ENCODE data around the gene FOXN4. TPM values are rescaled to one million over a fixed set of nuclear protein-coding genes. Genes with fewer than 3 reads are reported as not detected.

The FOXN4 gene
- total RNA-seq, 1 donor from 2014 or later = not detected

- TF ChIP-seq, protein P1, sequence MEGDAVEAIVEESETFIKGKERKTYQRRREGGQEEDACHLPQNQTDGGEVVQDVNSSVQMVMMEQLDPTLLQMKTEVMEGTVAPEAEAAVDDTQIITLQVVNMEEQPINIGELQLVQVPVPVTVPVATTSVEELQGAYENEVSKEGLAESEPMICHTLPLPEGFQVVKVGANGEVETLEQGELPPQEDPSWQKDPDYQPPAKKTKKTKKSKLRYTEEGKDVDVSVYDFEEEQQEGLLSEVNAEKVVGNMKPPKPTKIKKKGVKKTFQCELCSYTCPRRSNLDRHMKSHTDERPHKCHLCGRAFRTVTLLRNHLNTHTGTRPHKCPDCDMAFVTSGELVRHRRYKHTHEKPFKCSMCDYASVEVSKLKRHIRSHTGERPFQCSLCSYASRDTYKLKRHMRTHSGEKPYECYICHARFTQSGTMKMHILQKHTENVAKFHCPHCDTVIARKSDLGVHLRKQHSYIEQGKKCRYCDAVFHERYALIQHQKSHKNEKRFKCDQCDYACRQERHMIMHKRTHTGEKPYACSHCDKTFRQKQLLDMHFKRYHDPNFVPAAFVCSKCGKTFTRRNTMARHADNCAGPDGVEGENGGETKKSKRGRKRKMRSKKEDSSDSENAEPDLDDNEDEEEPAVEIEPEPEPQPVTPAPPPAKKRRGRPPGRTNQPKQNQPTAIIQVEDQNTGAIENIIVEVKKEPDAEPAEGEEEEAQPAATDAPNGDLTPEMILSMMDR (IDR thresholded peaks at IDR 0.05; ENCODE audit: unreplicated experiment) = no peak
- Mint-ChIP-seq H3K4me1 (peaks cover 4% of the 10 kb centered on the region), H3K27me3 (ENCODE audit: low read depth) (peaks cover 29% of the 10 kb centered on the region), H3K36me3 (no peaks in the 10 kb centered on the region), H3K9me3 (no peaks in the 10 kb centered on the region), H3K4me3 (peak overlapping the region; percentile 49), H3K27ac (no peak overlapping the region)
- DNase-seq (ENCODE audit: low spot score in 2 of 2, unreplicated experiment in 2 of 2) = no peak
These were observed 18.0 kb downstream of the FOXN4 start for GRCh38 chr12:109291117-109291516.

- peaks cover 22% of the 10 kb centered on the region for H3K27me3 Mint-ChIP-seq (ENCODE audit: low read depth)
- TF ChIP-seq, protein P1 (IDR thresholded peaks at IDR 0.05; ENCODE audit: unreplicated experiment) = no peak
These were observed 19.0 kb downstream of the FOXN4 start for GRCh38 chr12:109290061-109290460.

DNA sequence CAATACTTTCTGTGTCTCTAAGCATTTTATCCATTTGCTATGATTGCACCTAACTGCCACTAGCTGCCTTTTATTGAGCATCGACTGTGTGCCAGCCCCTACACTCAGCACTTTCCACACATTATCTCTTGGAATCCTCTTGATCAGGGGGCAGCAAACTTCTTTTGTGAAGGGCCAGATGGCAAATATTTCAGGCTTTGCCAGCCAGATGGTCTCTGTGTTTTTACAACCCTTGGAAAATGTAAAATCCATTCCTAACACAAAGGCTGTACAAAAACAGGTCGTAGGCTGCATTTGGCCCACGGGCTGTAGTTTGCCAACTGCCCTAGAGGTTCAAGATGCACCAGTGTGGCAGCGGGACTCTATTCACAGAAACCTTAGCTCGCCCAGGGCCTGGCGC, 19.5 kb downstream of the FOXN4 start:
- Mint-ChIP-seq H3K4me1 (peaks cover 4% of the 10 kb centered on the region), H3K27me3 (ENCODE audit: low read depth) (peaks cover 19% of the 10 kb centered on the region), H3K4me3 (no peak overlapping the region), H3K9me3 (no peaks in the 10 kb centered on the region), H3K27ac (no peak overlapping the region), H3K36me3 (no peaks in the 10 kb centered on the region)
- TF ChIP-seq, protein P1 (IDR thresholded peaks at IDR 0.05; ENCODE audit: unreplicated experiment) = no peak
- no peak for DNase-seq (ENCODE audit: low spot score in 2 of 2, unreplicated experiment in 2 of 2)

More at GRCh38 chr12:109290061-109290460, 19.0 kb downstream of the FOXN4 start:
- H3K4me3 Mint-ChIP-seq = no peak overlapping the region
- no peaks in the 10 kb centered on the region for H3K36me3 Mint-ChIP-seq
- no peak overlapping the region for H3K27ac Mint-ChIP-seq
- no peak for DNase-seq (ENCODE audit: low spot score in 2 of 2, unreplicated experiment in 2 of 2)
- no peaks in the 10 kb centered on the region for H3K9me3 Mint-ChIP-seq
- H3K4me1 Mint-ChIP-seq = peaks cover 4% of the 10 kb centered on the region

DNA sequence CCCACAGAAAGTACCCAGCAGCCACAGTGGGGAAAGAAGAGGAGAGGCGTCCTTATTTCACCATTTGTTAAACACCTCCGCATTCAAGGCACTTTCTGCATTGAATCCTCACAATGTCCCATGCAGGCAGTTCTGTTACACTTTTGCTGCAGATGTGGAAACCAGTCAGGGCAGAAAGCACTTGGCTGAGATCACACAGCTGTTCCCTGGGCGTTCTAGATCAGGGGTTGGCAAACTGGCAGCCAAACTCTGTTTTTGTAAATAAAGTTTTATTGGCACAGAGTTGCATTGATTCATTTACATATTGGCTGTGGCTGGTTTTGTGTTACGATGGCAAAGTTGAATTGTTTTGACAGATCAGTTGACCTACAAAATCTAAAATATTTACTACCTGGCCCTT, 20.1 kb downstream of the FOXN4 start:
- peaks cover 16% of the 10 kb centered on the region for H3K27me3 Mint-ChIP-seq (ENCODE audit: low read depth)

GRCh38 chr12:109288571-109288970, 20.5 kb downstream of the FOXN4 start:
- Mint-ChIP-seq H3K9me3 (no peaks in the 10 kb centered on the region), H3K27me3 (ENCODE audit: low read depth) (peaks cover 16% of the 10 kb centered on the region), H3K27ac (no peak overlapping the region), H3K4me1 (peaks cover 4% of the 10 kb centered on the region), H3K4me3 (no peak overlapping the region), H3K36me3 (no peaks in the 10 kb centered on the region)
- no peak for DNase-seq (ENCODE audit: low spot score in 2 of 2, unreplicated experiment in 2 of 2)
- TF ChIP-seq, protein P1 (IDR thresholded peaks at IDR 0.05; ENCODE audit: unreplicated experiment) = no peak

More for the DNA sequence above, 20.1 kb downstream of the FOXN4 start:
- Mint-ChIP-seq H3K9me3 (no peaks in the 10 kb centered on the region), H3K27ac (no peak overlapping the region), H3K4me1 (peaks cover 4% of the 10 kb centered on the region), H3K4me3 (no peak overlapping the region), H3K36me3 (no peaks in the 10 kb centered on the region)
- TF ChIP-seq, protein P1 (IDR thresholded peaks at IDR 0.05; ENCODE audit: unreplicated experiment) = no peak
- no peak for DNase-seq (ENCODE audit: low spot score in 2 of 2, unreplicated experiment in 2 of 2)
